ENCODE data around the gene CGN. TPM values are rescaled to one million over a fixed set of nuclear protein-coding genes. Genes with fewer than 3 reads are reported as not detected.

Gene CGN
- total and polyA plus RNA-seq, 2 experiments from 2014 or later = 11.8 to 37.0 TPM

GRCh38 chr1:151511636-151512215 is 539 bp downstream of the CGN start:
- TF ChIP-seq CTCF (conservative IDR thresholded peaks at IDR 0.05; ENCODE audit: low read depth in 2 of 2) (no peak), ZNF331 (CRISPR knock-in tag; IDR thresholded peaks at IDR 0.05; ENCODE audit: low read depth) (no peak), ZNF462 (CRISPR knock-in tag; IDR thresholded peaks at IDR 0.05) (no peak), STAT1 (IDR thresholded peaks at IDR 0.05; ENCODE audit: unreplicated experiment) (no peak), ZNF114 (CRISPR knock-in tag; IDR thresholded peaks at IDR 0.05) (no peak), JUNB (IDR thresholded peaks at IDR 0.05; ENCODE audit: unreplicated experiment) (no peak), REST (IDR thresholded peaks at IDR 0.05; ENCODE audit: unreplicated experiment) (no peak)
- Histone ChIP-seq H3K79me2 (replicated peaks; ENCODE audit: insufficient read depth) (peaks cover 34% of the 10 kb centered on the region), H4K20me1 (replicated peaks; ENCODE audit: insufficient read depth) (peaks cover 7% of the 10 kb centered on the region; the same call in 1 of the 2 replicates), H3F3A (replicated peaks; ENCODE audit: low read depth) (peaks cover 37% of the 10 kb centered on the region), H3K4me2 (peak overlapping the region; percentile 96), H3K4me1 (ENCODE audit: insufficient read depth) (peaks cover 43% of the 10 kb centered on the region), H3K27ac (ENCODE audit: low read depth) (peak overlapping the region; percentile 89), H3K36me3 (ENCODE audit: insufficient read depth) (no peaks in the 10 kb centered on the region), H3K4me3 (peak overlapping the region; percentile 91), H3K27me3 (ENCODE audit: insufficient read depth) (no peaks in the 10 kb centered on the region), H2AFZ (no peak overlapping the region), H3K9me2 (ENCODE audit: insufficient read depth) (no peaks in the 10 kb centered on the region)
- DNase-seq (ENCODE audit: low spot score) = peak; percentile 74
- H3K4me1 Mint-ChIP-seq = peaks cover 37% of the 10 kb centered on the region
- H3K36me3 Mint-ChIP-seq (ENCODE audit: low read depth) = peaks cover 10% of the 10 kb centered on the region
- H3K27ac Mint-ChIP-seq = no peak overlapping the region
- H3K4me3 Mint-ChIP-seq = peak overlapping the region; percentile 85
- H3K27me3 Mint-ChIP-seq (ENCODE audit: insufficient read depth, low read depth, poor library complexity) = peaks cover 5% of the 10 kb centered on the region
- peak; percentile 26 for ATAC-seq
- H3K9me3 Mint-ChIP-seq = no peaks in the 10 kb centered on the region

All from GM23338 (cell line).